Activated gamma-delta T cell treated with anti-CD3 and anti-CD28 coated beads, Interleukin-2, amount 50 U/mL, for 16 hours (primary cell): ENCODE results near the gene SBF2.
"Not testable (repeated sequence)": the region's sequence is repeated elsewhere in the genome, so short reads cannot be mapped to it uniquely, and the experiment has no call there.

Experiments used
- DNase-seq: peaks from one replicate; pipeline ENCODE4 v3.0.0-alpha.2; 2020; ENCODE audit warnings: low read depth

Gene SBF2

DNA sequence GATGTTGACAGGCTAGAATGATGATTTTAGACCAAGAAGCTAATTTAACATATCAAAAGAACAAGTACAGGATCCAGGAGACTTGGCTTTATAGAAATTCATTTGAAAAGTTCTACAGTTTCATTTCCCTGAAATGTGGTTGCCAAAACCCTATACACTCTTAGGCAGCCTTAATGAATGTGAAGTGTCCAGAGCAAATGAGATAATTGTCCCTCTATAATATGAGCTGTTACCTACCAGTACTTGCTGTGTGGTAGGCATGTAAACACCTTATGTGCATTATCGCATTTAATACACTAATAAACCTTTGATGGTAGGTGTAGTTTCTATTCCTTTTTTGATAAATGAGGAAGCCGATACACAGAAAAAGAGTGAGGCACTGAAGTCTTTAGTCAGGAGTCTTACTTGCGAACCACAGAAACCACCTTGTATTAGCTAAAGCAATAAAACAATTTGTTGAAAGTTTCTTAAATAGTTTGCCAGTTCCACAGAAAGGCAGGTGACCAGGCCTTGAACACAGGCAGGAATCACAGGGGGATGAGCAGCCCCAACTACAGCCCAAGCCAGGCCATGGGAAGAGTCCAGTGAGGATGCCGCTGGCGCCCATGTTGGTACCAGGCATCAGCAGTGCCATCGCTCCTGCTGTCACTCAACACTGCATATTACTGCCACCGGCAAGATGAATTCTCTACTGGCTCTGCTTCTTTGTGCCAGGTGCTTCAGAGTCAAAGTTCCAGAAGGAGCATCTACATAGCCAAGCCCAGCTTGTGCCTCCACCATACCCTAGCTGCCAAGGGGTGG, 548.4 kb downstream of the SBF2 start:
- DNase-seq = no peak

DNA sequence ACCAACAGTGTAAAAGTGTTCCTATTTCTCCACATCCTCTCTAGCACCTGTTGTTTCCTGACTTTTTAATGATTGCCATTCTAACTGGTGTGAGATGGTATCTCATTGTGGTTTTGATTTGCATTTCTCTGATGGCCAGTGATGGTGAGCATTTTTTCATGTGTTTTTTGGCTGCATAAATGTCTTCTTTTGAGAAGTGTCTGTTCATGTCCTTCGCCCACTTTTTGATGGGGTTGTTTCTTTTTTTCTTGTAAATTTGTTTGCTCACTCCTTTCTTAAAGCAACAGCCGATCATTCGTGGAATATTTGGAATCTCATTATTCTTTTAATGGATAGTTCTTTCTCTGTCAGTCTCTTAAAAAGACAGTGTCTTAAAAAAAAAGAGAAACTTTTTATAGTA, 550.5 kb downstream of the SBF2 start:
- not testable (repeated sequence) for DNase-seq

- DNase-seq = no peak
Observed at GRCh38 chr11:9741260-9741659, 552.8 kb downstream of the SBF2 start.

- no peak for DNase-seq
Observed at GRCh38 chr11:9740202-9740883, 553.7 kb downstream of the SBF2 start.

- no peak for DNase-seq
Observed at GRCh38 chr11:9739123-9739900, 554.7 kb downstream of the SBF2 start.

GRCh38 chr11:9738707-9739106, 555.3 kb downstream of the SBF2 start:
- no peak for DNase-seq

DNA sequence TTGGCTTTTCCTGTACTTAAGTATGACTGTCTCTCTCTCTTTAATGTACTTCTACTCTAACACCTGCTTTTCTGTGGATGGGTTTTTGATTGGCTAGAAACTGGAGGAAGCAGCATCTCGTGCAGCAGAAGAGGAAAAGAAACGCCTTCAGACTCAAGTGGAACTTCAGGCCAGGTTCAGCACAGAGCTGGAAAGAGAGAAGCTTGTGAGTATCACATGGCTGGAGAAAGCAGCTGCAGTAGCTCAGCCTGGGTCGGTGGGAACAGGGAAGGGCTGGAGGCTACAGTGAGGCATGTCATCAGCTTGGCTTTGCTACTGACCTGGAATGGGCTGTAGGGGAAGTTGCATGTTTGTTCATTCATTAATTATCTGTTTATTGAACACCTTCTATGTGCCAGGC, 555.9 kb downstream of the SBF2 start:
- no peak for DNase-seq

DNA sequence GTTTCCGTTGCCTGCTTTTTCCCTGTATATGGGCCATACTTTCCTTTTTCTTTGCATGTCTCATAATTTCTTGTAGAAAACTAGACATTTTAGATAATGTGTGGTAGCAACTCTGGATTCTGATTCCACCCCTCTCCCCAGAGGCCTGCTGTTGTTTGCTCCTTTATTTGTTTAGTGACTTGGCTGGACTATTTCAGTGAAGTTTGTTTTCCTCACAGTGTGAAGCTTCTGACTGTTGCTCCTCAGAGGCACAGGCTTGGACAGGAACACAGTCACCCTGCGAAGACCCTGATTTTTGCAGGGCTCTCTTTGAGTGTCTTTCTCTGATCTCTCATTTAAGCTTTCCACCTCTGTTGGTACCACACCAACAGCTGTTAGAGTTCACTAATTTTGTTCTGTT, 557.7 kb downstream of the SBF2 start:
- no peak for DNase-seq

- DNase-seq = no peak
Observed at GRCh38 chr11:9735919-9736318, 558.1 kb downstream of the SBF2 start.

GRCh38 chr11:9735236-9735635, 558.8 kb downstream of the SBF2 start:
- DNase-seq = no peak

DNA sequence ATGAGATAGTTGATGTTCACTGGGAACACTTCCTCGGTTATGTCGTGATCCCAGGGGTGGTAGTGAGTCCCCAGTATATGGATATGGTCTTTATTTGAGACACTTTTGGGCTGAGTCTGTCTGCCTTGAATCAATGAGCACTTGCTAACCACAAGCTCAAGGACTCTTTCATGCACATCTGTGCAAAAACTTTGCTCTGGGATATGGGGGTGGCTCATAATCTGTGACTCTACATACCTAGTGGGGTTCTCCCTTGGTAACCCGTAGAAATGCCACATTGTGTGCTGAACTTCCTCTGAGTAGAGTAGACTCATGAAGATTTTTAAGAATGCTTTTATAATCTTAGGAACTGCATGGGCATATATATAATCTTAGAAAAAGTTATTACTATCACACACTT, 560.8 kb downstream of the SBF2 start:
- no peak for DNase-seq

DNA sequence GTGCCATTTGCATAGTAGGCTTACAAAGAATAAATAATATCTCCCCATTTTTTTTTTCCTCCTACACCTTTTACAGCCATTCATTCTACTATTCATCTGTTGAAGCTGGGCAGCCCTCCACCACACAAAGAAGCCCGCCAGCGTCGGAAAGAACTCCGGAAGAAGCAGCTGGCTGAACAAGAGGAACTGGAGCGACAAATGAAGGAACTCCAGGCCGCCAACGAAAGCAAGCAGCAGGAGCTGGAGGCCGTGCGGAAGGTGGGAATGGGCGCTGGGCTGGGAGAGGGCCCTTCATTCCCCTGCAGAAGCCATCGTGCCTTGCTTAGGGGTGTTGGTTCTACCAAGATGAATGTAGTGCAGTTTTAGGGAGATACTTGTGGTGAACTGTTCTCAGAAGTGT, 561.6 kb downstream of the SBF2 start:
- DNase-seq = no peak

DNA sequence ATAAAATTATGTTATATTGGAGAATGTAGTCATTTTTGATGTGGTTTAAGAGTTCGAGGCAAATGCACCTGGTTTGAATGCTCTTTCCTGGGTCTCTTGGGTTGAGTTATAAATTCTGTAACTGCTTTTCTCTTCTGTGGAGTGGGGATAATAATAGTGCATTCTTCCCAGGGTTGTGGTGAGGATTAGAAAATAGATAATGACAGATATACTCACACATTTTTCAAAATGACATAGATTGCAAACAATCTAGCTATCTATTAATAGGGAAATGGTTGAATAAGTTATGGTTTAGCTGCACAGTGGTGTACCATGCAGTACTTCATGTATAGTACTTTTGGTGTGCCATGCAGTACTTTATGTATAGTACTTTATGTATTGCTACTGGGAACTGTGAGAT, 562.8 kb downstream of the SBF2 start:
- no peak for DNase-seq
